Measurements from ENCODE around the gene IL15RA.

IL15RA gene

GRCh38 chr10:5942001-5942400 is 35.3 kb downstream of the IL15RA start:
- Histone ChIP-seq H3K4me3 (ENCODE audit: low read depth, low read length) (no peak overlapping the region), H3K4me1 (no peaks in the 10 kb centered on the region), H3K27me3 (no peaks in the 10 kb centered on the region), H3K36me3 (peaks cover 6% of the 10 kb centered on the region), H3K9me3 (no peaks in the 10 kb centered on the region)
- no peak for TF ChIP-seq CTCF (IDR thresholded peaks at IDR 0.05; ENCODE audit: low read depth, low read length)
- DNase-seq: no peak

DNA sequence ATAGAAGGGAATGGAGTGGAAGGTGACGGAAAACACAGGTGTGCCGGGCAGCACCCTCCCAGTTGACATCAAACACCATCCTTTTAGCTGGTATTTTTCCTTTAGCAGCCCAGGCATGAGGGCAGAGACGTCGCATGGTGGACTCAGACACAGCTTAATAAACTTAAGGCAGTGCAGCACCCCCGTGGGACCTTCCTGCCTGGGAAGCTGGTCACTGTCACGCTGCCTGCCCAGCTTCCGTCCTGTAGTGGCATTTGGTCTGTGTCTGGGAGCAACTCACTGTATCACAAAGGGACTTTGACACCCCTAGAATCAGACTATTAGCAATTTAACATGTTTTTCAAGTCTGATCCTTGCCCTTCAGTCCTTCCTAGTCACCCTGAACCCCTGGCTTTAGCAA is 35.8 kb downstream of the IL15RA start:
- Histone ChIP-seq H3K36me3 (peaks cover 9% of the 10 kb centered on the region), H3K4me1 (no peaks in the 10 kb centered on the region), H3K9me3 (no peaks in the 10 kb centered on the region), H3K27me3 (no peaks in the 10 kb centered on the region), H3K4me3 (ENCODE audit: low read depth, low read length) (no peak overlapping the region)
- TF ChIP-seq CTCF (IDR thresholded peaks at IDR 0.05; ENCODE audit: low read depth, low read length): no peak
- no peak for DNase-seq

DNA sequence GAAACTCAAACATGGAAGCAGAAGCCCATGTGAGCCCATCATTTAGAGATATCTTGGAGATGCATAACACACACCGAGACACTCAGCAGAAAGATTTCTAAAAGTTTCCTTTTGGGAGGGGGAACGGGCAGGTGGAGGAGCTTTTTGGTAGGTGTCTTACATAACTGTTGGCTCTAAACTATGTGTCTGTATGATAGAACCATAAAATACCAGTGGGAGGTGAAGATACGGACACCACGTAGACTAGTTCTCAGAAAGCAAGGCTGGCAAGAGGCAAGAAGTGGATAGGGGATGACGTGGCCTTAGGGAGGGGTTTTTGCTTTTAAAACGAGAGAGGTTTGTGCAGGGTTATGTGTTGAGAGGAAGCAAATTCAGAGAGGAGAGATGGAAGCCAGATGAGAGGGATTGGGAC is 36.5 kb downstream of the IL15RA start:
- no peak for DNase-seq
- no peak overlapping the region for H3K4me3 ChIP-seq (ENCODE audit: low read depth, low read length)
- H3K4me1 ChIP-seq: no peaks in the 10 kb centered on the region

DNA sequence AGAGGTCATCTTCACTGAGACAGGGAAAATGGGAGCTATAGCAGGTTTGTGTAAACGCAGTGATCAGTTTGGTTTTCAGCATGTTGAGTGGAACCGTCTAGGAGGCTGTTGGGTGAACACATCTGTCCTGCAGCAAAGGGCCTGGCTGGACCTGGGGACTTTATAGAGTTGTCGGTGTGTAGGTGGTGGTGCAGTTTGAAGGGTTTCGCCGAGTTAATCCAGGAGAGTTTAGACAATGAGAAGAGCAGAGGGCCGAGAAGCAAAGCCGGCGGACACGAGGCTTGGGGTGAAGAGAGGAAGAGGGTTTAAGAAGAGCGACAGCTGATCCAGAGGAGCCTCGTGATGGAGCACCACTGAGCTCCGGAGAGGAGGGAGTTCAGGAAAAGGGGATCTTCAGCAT is 39.1 kb downstream of the IL15RA start:
- Histone ChIP-seq H3K9me3 (no peaks in the 10 kb centered on the region), H3K4me1 (no peaks in the 10 kb centered on the region), H3K4me3 (ENCODE audit: low read depth, low read length) (no peak overlapping the region), H3K36me3 (peaks cover 13% of the 10 kb centered on the region), H3K27me3 (no peaks in the 10 kb centered on the region)
- DNase-seq: no peak
- TF ChIP-seq CTCF (IDR thresholded peaks at IDR 0.05; ENCODE audit: low read depth, low read length): no peak

More for the DNA sequence above, 36.5 kb downstream of the IL15RA start:
- no peaks in the 10 kb centered on the region for H3K27me3 ChIP-seq
- peaks cover 13% of the 10 kb centered on the region for H3K36me3 ChIP-seq
- no peaks in the 10 kb centered on the region for H3K9me3 ChIP-seq
- TF ChIP-seq CTCF (IDR thresholded peaks at IDR 0.05; ENCODE audit: low read depth, low read length): no peak

GRCh38 chr10:5937016-5937415 is 40.3 kb downstream of the IL15RA start:
- no peak overlapping the region for H3K4me3 ChIP-seq (ENCODE audit: low read depth, low read length)
- H3K27me3 ChIP-seq: no peaks in the 10 kb centered on the region
- no peak for TF ChIP-seq CTCF (IDR thresholded peaks at IDR 0.05; ENCODE audit: low read depth, low read length)
- DNase-seq: no peak
- H3K9me3 ChIP-seq: no peaks in the 10 kb centered on the region
- no peaks in the 10 kb centered on the region for H3K4me1 ChIP-seq
- H3K36me3 ChIP-seq: peaks cover 13% of the 10 kb centered on the region

GRCh38 chr10:5935628-5936027 is 41.7 kb downstream of the IL15RA start:
- no peaks in the 10 kb centered on the region for H3K9me3 ChIP-seq
- DNase-seq: no peak
- H3K36me3 ChIP-seq: peaks cover 13% of the 10 kb centered on the region
- no peaks in the 10 kb centered on the region for H3K27me3 ChIP-seq
- no peak overlapping the region for H3K4me3 ChIP-seq (ENCODE audit: low read depth, low read length)
- no peaks in the 10 kb centered on the region for H3K4me1 ChIP-seq
- TF ChIP-seq CTCF (IDR thresholded peaks at IDR 0.05; ENCODE audit: low read depth, low read length): no peak
